Measurements from ENCODE around the gene TFIP11.

The TFIP11 gene

GRCh38 chr22:26453812-26454500, 58.3 kb downstream of the TFIP11 start:
- Mint-ChIP-seq H3K4me3 (no peak overlapping the region), H3K27me3 (ENCODE audit: low read depth, poor library complexity) (no peaks in the 10 kb centered on the region), H3K4me1 (no peaks in the 10 kb centered on the region), H3K27ac (no peak overlapping the region), H3K9me3 (no peaks in the 10 kb centered on the region), H3K36me3 (ENCODE audit: low read depth) (peaks cover 52% of the 10 kb centered on the region)
- TF ChIP-seq CTCF (IDR thresholded peaks at IDR 0.05), result no peak
- DNase-seq, result no peak

- TF ChIP-seq CTCF (IDR thresholded peaks at IDR 0.05), result no peak
- no peak for DNase-seq
- no peaks in the 10 kb centered on the region for H3K4me1 Mint-ChIP-seq
These were observed 59.1 kb downstream of the TFIP11 start for GRCh38 chr22:26453216-26453615.

GRCh38 chr22:26452236-26453016, 59.8 kb downstream of the TFIP11 start:
- no peak for TF ChIP-seq CTCF (IDR thresholded peaks at IDR 0.05)
- DNase-seq, result no peak
- Mint-ChIP-seq H3K9me3 (no peaks in the 10 kb centered on the region), H3K27me3 (ENCODE audit: low read depth, poor library complexity) (peaks cover 4% of the 10 kb centered on the region), H3K36me3 (ENCODE audit: low read depth) (peaks cover 44% of the 10 kb centered on the region), H3K4me1 (peaks cover 5% of the 10 kb centered on the region), H3K27ac (no peak overlapping the region), H3K4me3 (no peak overlapping the region)

More at GRCh38 chr22:26453216-26453615, 59.1 kb downstream of the TFIP11 start:
- Mint-ChIP-seq H3K27ac (no peak overlapping the region), H3K9me3 (no peaks in the 10 kb centered on the region), H3K36me3 (ENCODE audit: low read depth) (peaks cover 49% of the 10 kb centered on the region), H3K27me3 (ENCODE audit: low read depth, poor library complexity) (peaks cover 4% of the 10 kb centered on the region), H3K4me3 (no peak overlapping the region)

GRCh38 chr22:26450453-26451185, 61.7 kb downstream of the TFIP11 start:
- no peaks in the 10 kb centered on the region for H3K9me3 Mint-ChIP-seq
- no peak overlapping the region for H3K4me3 Mint-ChIP-seq
- DNase-seq, result no peak
- H3K27ac Mint-ChIP-seq, result peak overlapping the region; percentile 5
- no peak for TF ChIP-seq CTCF (IDR thresholded peaks at IDR 0.05)
- H3K4me1 Mint-ChIP-seq, result peaks cover 21% of the 10 kb centered on the region
- peaks cover 4% of the 10 kb centered on the region for H3K27me3 Mint-ChIP-seq (ENCODE audit: low read depth, poor library complexity)
- peaks cover 36% of the 10 kb centered on the region for H3K36me3 Mint-ChIP-seq (ENCODE audit: low read depth)

- no peak for DNase-seq
- Mint-ChIP-seq H3K4me1 (peaks cover 38% of the 10 kb centered on the region), H3K36me3 (ENCODE audit: low read depth) (peaks cover 26% of the 10 kb centered on the region), H3K9me3 (no peaks in the 10 kb centered on the region), H3K4me3 (no peak overlapping the region), H3K27ac (peak overlapping the region; percentile 68), H3K27me3 (ENCODE audit: low read depth, poor library complexity) (peaks cover 8% of the 10 kb centered on the region)
- TF ChIP-seq CTCF (IDR thresholded peaks at IDR 0.05), result no peak
These were observed 63.3 kb downstream of the TFIP11 start for GRCh38 chr22:26448941-26449340.
